ENCODE measurements around the gene FASN. TPM values are rescaled to one million over a fixed set of nuclear protein-coding genes. Genes with fewer than 3 reads are reported as not detected.

The FASN gene
- total and polyA plus RNA-seq, 2 of the 13 experiments (the other 11 are each of a cell fraction or from before 2014, with no cell fraction given) = 51.7 to 101 TPM

GRCh38 chr17:82138511-82138992, 40.5 kb upstream of the FASN start:
- Histone ChIP-seq H3K4me3 (replicated peaks in 1 of 3; ENCODE audit: insufficient read depth in 1 of 3, low read depth in 2 of 3, low read length in 3 of 3) (no peak overlapping the region), H3K9ac (ENCODE audit: insufficient read depth, low read depth, low read length) (no peak overlapping the region), H3K9me3 (ENCODE audit: low read length) (no peaks in the 10 kb centered on the region), H4K20me1 (ENCODE audit: insufficient read depth, low read length) (no peaks in the 10 kb centered on the region), H3K36me3 (replicated peaks in 1 of 2; ENCODE audit: control insufficient read depth in 1 of 2, insufficient read depth in 2 of 2, low read length in 2 of 2) (no peaks in the 10 kb centered on the region; a peak in 1 of 5 replicates), H3K27me3 (ENCODE audit: control insufficient read depth in 1 of 2, insufficient read depth in 2 of 2, low read length in 2 of 2) (no peaks in the 10 kb centered on the region), H3K4me1 (ENCODE audit: insufficient read depth, low read length) (peaks cover 10% of the 10 kb centered on the region), H3K4me2 (ENCODE audit: low read depth, low read length) (no peak overlapping the region), H3K27ac (ENCODE audit: extremely low read length, insufficient read depth, low read length) (no peak overlapping the region), H3K79me2 (ENCODE audit: insufficient read depth, low read length) (no peaks in the 10 kb centered on the region), H2AFZ (ENCODE audit: low read length) (no peak overlapping the region)
- in situ Hi-C loops (cut with HindIII; ENCODE audit: extremely low pct_ligation_motif_present, low pct_unique_long_range_greater_than_20kb) = no loop called here
- no TSS peak for BruUV-seq (replicated peaks)
- ATAC-seq = no peak
- intact Hi-C loops (cut with micrococcal nuclease; ENCODE audit: unreplicated experiment) = no loop called here
- CTCF ChIA-PET (ENCODE audit: low intra/inter-chr PET ratio, low total read pairs) = no interaction called here
- TF ChIP-seq ZNF788 (CRISPR knock-in tag; IDR thresholded peaks at IDR 0.05; ENCODE audit: borderline replicate concordance) = no peak
- TF ChIP-seq ZNF672 (CRISPR knock-in tag; IDR thresholded peaks at IDR 0.05) = no peak
- TF ChIP-seq TRIM24 (CRISPR knock-in tag; IDR thresholded peaks at IDR 0.05) = no peak
- TF ChIP-seq SRY (CRISPR knock-in tag; IDR thresholded peaks at IDR 0.05) = no peak
- no peak for TF ChIP-seq ZNF335 (CRISPR knock-in tag; IDR thresholded peaks at IDR 0.05)
- TF ChIP-seq FOXO4 (CRISPR knock-in tag; conservative IDR thresholded peaks at IDR 0.05) = no peak
- TF ChIP-seq ZNF543 (CRISPR knock-in tag; IDR thresholded peaks at IDR 0.05) = no peak
- no peak for TF ChIP-seq ZNF234 (CRISPR knock-in tag; conservative IDR thresholded peaks at IDR 0.05)
- TF ChIP-seq ZBTB34 (CRISPR knock-in tag; IDR thresholded peaks at IDR 0.05) = no peak
- no peak for TF ChIP-seq SALL2 (CRISPR knock-in tag; IDR thresholded peaks at IDR 0.05)
- TF ChIP-seq ZNF446 (CRISPR knock-in tag; IDR thresholded peaks at IDR 0.05) = no peak
- TF ChIP-seq TFAP4 (IDR thresholded peaks at IDR 0.05; ENCODE audit: borderline replicate concordance, low read depth) = no peak
- no peak for TF ChIP-seq ZNF563 (CRISPR knock-in tag; IDR thresholded peaks at IDR 0.05)
- no peak for TF ChIP-seq SOX13 (IDR thresholded peaks at IDR 0.05)
- no peak for TF ChIP-seq SOX13 (CRISPR knock-in tag; conservative IDR thresholded peaks at IDR 0.05 in 1 of 2, IDR thresholded peaks at IDR 0.05 in 1 of 2)
- no peak for TF ChIP-seq KLF11 (CRISPR knock-in tag; IDR thresholded peaks at IDR 0.05)
- TF ChIP-seq ZNF776 (CRISPR knock-in tag; IDR thresholded peaks at IDR 0.05) = no peak
- TF ChIP-seq BORCS8-MEF2B (CRISPR knock-in tag; IDR thresholded peaks at IDR 0.05) = no peak
- TF ChIP-seq ZNF747 (CRISPR knock-in tag; IDR thresholded peaks at IDR 0.05; ENCODE audit: borderline replicate concordance) = no peak
- no peak for TF ChIP-seq ETV5 (CRISPR knock-in tag; IDR thresholded peaks at IDR 0.05; ENCODE audit: borderline replicate concordance)
- POLR2A ChIA-PET = no interaction called here
- DNase-seq (ENCODE audit: low spot score) = no peak
- FAIRE-seq = no peak
- 94% methylated on average over 28 of the region's 28 CpGs for WGBS (ENCODE audit: low lambda C conversion rate)

Data from HepG2 (cell line).